ENCODE measurements around the gene ADAMTSL2. TPM values are rescaled to one million over a fixed set of nuclear protein-coding genes. Genes with fewer than 3 reads are reported as not detected.

The ADAMTSL2 gene
- total and polyA plus RNA-seq, 7 experiments from 2014 or later, result 0.16 to 2.7 (median 0.71) TPM; not detected in 1

DNA sequence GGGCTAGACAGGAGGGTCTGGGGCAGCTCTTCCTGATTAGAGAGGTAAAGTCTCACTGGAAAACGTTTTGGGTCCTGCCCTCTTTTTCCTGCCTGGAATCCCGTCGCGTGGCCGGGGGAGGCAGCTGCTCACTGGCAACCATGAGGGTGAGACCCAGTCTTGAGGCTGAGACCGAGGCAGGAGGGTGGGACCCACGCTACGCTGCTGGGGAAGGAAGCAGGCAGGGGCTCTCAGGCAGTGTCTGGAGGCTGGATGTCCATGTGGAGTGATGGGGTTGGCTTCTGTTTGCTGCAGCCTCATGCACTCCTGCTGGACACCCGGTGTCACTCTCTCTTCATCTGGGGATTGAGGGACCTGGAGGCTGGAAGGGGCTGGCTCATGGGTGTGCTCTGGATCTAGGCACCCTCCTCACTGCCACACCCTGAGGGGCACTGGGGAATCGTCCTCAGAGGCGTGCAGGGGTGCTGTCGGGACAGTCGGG is 44.3 kb upstream of the ADAMTSL2 start:
- Mint-ChIP-seq H3K4me1 (peaks cover 0 to 7% (median 6%) of the 10 kb centered on the region in 7 donors), H3K4me3 (no peak overlapping the region), H3K27me3 (no peaks in the 10 kb centered on the region), H3K9me3 (no peaks in the 10 kb centered on the region), H3K36me3 (no peaks in the 10 kb centered on the region), H3K27ac (no peak overlapping the region)
- ChIA-PET CTCF (interaction anchor here (0.6 kb wide), 1 partner anchor 205 kb away, joined by 4 read pairs; no protein-coding TSS in a partner anchor), POLR2A (no interaction called here)
- intact Hi-C loops (cut with micrococcal nuclease), result no loop called here
- no peak for ATAC-seq
- no peaks in the 10 kb centered on the region for H3K9me3 ChIP-seq (ENCODE audit: control insufficient read depth in 2 of 3, low read length in 3 of 3)
- no peak for DNase-seq
- H3K27ac ChIP-seq (ENCODE audit: low read depth, low read length), result no peak overlapping the region
- H3K4me1 ChIP-seq (ENCODE audit: control insufficient read depth in 2 of 2, insufficient read depth in 2 of 2, low read length in 2 of 2), result peaks cover 3 to 5% of the 10 kb centered on the region in 2 donors
- no peaks in the 10 kb centered on the region for H3K36me3 ChIP-seq (ENCODE audit: control insufficient read depth in 2 of 3, insufficient read depth in 3 of 3, low read length in 3 of 3)
- no peak overlapping the region for H3K4me3 ChIP-seq (ENCODE audit: low read length)
- H3K27me3 ChIP-seq (ENCODE audit: control insufficient read depth in 2 of 2, insufficient read depth in 2 of 2, low read length in 2 of 2), result no peaks in the 10 kb centered on the region

DNA sequence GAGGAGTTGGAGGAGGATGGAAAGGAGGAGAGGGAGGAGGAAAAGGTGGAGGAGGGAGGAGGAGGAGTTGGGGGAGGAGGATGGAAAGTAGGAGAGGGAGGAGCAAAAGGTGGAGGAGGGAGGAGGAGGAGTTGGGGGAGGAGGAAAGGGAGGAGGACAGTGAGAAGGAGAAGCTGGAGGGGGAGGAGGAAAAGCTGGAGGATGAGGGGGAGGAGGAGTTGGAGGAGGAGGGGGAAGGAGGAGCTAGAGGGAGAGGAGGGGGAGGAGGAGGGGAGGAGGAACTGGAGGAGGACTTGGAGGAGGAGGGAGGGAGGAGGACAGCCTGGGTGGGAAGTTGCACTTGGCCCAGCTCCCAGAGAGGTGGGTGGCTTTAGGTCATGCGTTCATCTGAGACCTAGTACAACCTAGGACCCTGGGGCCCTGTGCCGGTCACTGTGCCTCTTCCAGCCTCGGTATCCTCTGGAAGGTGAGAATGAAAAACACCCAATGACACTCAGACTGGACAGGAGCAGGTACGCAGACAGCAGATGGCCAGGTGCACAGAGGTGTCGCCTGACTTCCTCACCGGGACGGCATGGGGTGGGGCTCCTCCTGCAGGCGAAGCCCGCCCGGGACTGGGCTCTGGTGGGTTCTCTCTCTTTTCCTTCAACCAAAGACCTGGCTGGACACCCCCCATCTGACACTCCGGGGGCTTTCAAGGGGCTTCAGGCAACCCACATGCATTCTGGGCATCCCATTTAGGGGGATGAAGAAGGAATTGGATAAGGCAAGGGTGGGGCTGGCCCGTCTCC is 43.4 kb upstream of the ADAMTSL2 start:
- CTCF ChIA-PET, result interaction anchor here (0.6 kb wide), 1 partner anchor 205 kb away, joined by 4 read pairs; no protein-coding TSS in a partner anchor
- DNase-seq, result no peak
- H3K9me3 Mint-ChIP-seq, result no peaks in the 10 kb centered on the region
- no peak for ATAC-seq
- no peaks in the 10 kb centered on the region for H3K27me3 ChIP-seq (ENCODE audit: control insufficient read depth in 2 of 2, insufficient read depth in 2 of 2, low read length in 2 of 2)
- no peak overlapping the region for H3K4me3 ChIP-seq (ENCODE audit: low read length)
- H3K27ac ChIP-seq (ENCODE audit: low read depth, low read length), result no peak overlapping the region
- H3K27me3 Mint-ChIP-seq, result no peaks in the 10 kb centered on the region
- no peaks in the 10 kb centered on the region for H3K36me3 ChIP-seq (ENCODE audit: control insufficient read depth in 2 of 3, insufficient read depth in 3 of 3, low read length in 3 of 3)
- H3K4me3 Mint-ChIP-seq, result no peak overlapping the region
- intact Hi-C loops (cut with micrococcal nuclease), result no loop called here
- POLR2A ChIA-PET, result no interaction called here
- peaks cover 0 to 6% (median 4%) of the 10 kb centered on the region in 7 donors for H3K4me1 Mint-ChIP-seq
- H3K27ac Mint-ChIP-seq, result no peak overlapping the region
- H3K9me3 ChIP-seq (ENCODE audit: control insufficient read depth in 2 of 3, low read length in 3 of 3), result no peaks in the 10 kb centered on the region
- H3K36me3 Mint-ChIP-seq, result no peaks in the 10 kb centered on the region
- H3K4me1 ChIP-seq (ENCODE audit: control insufficient read depth in 2 of 2, insufficient read depth in 2 of 2, low read length in 2 of 2), result peaks cover 2 to 3% of the 10 kb centered on the region in 2 donors

GRCh38 chr9:133491656-133491925 is 42.9 kb upstream of the ADAMTSL2 start:
- H3K27ac ChIP-seq (ENCODE audit: low read depth, low read length), result no peak overlapping the region
- Mint-ChIP-seq H3K4me3 (no peak overlapping the region), H3K27ac (no peak overlapping the region), H3K36me3 (no peaks in the 10 kb centered on the region), H3K4me1 (peaks cover 0 to under 1% (median 0%) of the 10 kb centered on the region in 7 donors), H3K9me3 (no peaks in the 10 kb centered on the region), H3K27me3 (no peaks in the 10 kb centered on the region)
- ATAC-seq (no peak), DNase-seq (no peak)
- no peaks in the 10 kb centered on the region for H3K4me1 ChIP-seq (ENCODE audit: control insufficient read depth in 2 of 2, insufficient read depth in 2 of 2, low read length in 2 of 2)
- POLR2A ChIA-PET, result no interaction called here
- intact Hi-C loops (cut with micrococcal nuclease), result no loop called here
- H3K4me3 ChIP-seq (ENCODE audit: low read length), result no peak overlapping the region
- no peaks in the 10 kb centered on the region for H3K9me3 ChIP-seq (ENCODE audit: control insufficient read depth in 2 of 3, low read length in 3 of 3)
- no peaks in the 10 kb centered on the region for H3K36me3 ChIP-seq (ENCODE audit: control insufficient read depth in 2 of 3, insufficient read depth in 3 of 3, low read length in 3 of 3)
- CTCF ChIA-PET, result no interaction called here
- H3K27me3 ChIP-seq (ENCODE audit: control insufficient read depth in 2 of 2, insufficient read depth in 2 of 2, low read length in 2 of 2), result no peaks in the 10 kb centered on the region

GRCh38 chr9:133492061-133493021 is 42.2 kb upstream of the ADAMTSL2 start:
- no peaks in the 10 kb centered on the region for H3K27me3 ChIP-seq (ENCODE audit: control insufficient read depth in 2 of 2, insufficient read depth in 2 of 2, low read length in 2 of 2)
- Mint-ChIP-seq H3K27ac (no peak overlapping the region), H3K27me3 (no peaks in the 10 kb centered on the region), H3K4me1 (no peaks in the 10 kb centered on the region), H3K36me3 (no peaks in the 10 kb centered on the region), H3K9me3 (no peaks in the 10 kb centered on the region), H3K4me3 (no peak overlapping the region)
- no peak overlapping the region for H3K4me3 ChIP-seq (ENCODE audit: low read length)
- no peaks in the 10 kb centered on the region for H3K36me3 ChIP-seq (ENCODE audit: control insufficient read depth in 2 of 3, insufficient read depth in 3 of 3, low read length in 3 of 3)
- ChIA-PET CTCF (no interaction called here), POLR2A (no interaction called here)
- intact Hi-C loops (cut with micrococcal nuclease), result no loop called here
- no peak overlapping the region for H3K27ac ChIP-seq (ENCODE audit: low read depth, low read length)
- ATAC-seq, result no peak
- no peaks in the 10 kb centered on the region for H3K4me1 ChIP-seq (ENCODE audit: control insufficient read depth in 2 of 2, insufficient read depth in 2 of 2, low read length in 2 of 2)
- no peaks in the 10 kb centered on the region for H3K9me3 ChIP-seq (ENCODE audit: control insufficient read depth in 2 of 3, low read length in 3 of 3)
- no peak for DNase-seq

DNA sequence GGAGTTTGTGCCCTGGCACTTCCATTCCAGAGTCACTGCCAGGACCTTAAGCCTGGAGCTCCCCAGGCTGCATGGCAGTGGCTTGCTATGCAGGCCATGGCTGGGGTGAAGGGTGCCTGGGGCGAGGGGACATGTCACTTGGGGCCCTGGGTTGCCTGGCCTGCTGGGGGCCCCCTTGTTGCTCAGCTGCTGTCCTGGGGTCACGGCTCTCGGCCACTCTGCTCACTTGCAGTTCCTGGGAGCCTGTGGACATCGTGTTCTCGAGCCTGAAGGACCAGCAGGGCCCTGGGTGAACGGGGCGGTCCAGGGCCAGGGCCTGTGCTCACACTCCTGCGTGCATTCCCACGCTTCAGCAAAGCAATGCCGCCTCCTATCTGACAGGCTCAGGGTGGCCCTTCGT is 41.1 kb upstream of the ADAMTSL2 start:
- Mint-ChIP-seq H3K27ac (no peak overlapping the region), H3K4me3 (no peak overlapping the region), H3K9me3 (peaks cover 0 to 2% (median 0%) of the 10 kb centered on the region in 11 donors), H3K36me3 (no peaks in the 10 kb centered on the region), H3K27me3 (peaks cover 0 to 4% (median 0%) of the 10 kb centered on the region in 5 donors), H3K4me1 (no peaks in the 10 kb centered on the region)
- ChIA-PET POLR2A (no interaction called here), CTCF (no interaction called here)
- no peak overlapping the region for H3K4me3 ChIP-seq (ENCODE audit: low read length)
- ATAC-seq (no peak), DNase-seq (no peak)
- no peaks in the 10 kb centered on the region for H3K9me3 ChIP-seq (ENCODE audit: control insufficient read depth in 2 of 3, low read length in 3 of 3)
- no peak overlapping the region for H3K27ac ChIP-seq (ENCODE audit: low read depth, low read length)
- no peaks in the 10 kb centered on the region for H3K27me3 ChIP-seq (ENCODE audit: control insufficient read depth in 2 of 2, insufficient read depth in 2 of 2, low read length in 2 of 2)
- H3K4me1 ChIP-seq (ENCODE audit: control insufficient read depth in 2 of 2, insufficient read depth in 2 of 2, low read length in 2 of 2), result no peaks in the 10 kb centered on the region
- H3K36me3 ChIP-seq (ENCODE audit: control insufficient read depth in 2 of 3, insufficient read depth in 3 of 3, low read length in 3 of 3), result no peaks in the 10 kb centered on the region
- intact Hi-C loops (cut with micrococcal nuclease), result no loop called here

DNA sequence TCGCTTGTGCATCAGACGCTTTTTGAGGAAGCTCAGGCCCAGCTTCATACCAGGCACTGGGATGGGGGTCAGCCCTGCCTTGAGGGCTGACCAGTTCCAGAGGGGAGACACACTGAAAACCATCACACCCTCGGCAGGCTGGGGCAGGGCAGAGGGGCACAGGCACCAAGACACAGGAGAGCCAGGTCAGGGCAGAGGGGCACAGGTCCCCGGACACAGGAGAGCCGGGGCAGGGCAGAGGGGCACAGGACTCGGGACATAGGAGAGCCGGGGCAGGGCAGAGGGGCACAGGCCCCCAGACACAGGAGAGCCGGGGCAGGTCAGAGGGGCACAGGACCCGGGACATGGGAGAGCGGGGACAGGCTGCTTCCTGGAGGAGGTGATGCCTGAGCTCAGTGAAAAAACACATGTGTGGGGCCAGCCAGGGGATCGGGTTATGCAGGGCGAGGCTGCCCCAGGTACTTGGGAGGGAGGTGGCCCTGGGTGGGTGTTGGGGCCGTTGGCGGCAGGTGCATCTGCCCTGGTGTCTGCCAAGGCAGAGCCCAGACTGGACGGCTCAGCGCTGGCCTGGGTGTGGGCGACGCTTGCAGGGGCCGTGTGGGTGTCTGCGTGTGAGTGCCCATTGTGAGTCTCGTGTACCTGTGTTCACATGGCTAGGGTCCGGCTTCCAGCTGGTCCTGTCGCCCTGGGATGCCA is 40.5 kb upstream of the ADAMTSL2 start:
- ATAC-seq, result no peak

More for the DNA sequence above, 40.5 kb upstream of the ADAMTSL2 start:
- no peak overlapping the region for H3K4me3 Mint-ChIP-seq
- H3K27me3 Mint-ChIP-seq, result peaks cover 0 to 6% (median 0%) of the 10 kb centered on the region in 5 donors
- H3K27me3 ChIP-seq (ENCODE audit: control insufficient read depth in 2 of 2, insufficient read depth in 2 of 2, low read length in 2 of 2), result no peaks in the 10 kb centered on the region
- H3K4me1 ChIP-seq (ENCODE audit: control insufficient read depth in 2 of 2, insufficient read depth in 2 of 2, low read length in 2 of 2), result no peaks in the 10 kb centered on the region
- H3K4me3 ChIP-seq (ENCODE audit: low read length), result no peak overlapping the region
- H3K4me1 Mint-ChIP-seq, result no peaks in the 10 kb centered on the region
- intact Hi-C loops (cut with micrococcal nuclease), result no loop called here
- no peaks in the 10 kb centered on the region for H3K9me3 ChIP-seq (ENCODE audit: control insufficient read depth in 2 of 3, low read length in 3 of 3)
- ChIA-PET POLR2A (no interaction called here), CTCF (interaction anchor here (0.6 kb wide), 1 partner anchor 330 kb away, joined by 3 read pairs; no protein-coding TSS in a partner anchor)
- no peak overlapping the region for H3K27ac ChIP-seq (ENCODE audit: low read depth, low read length)
- H3K9me3 Mint-ChIP-seq, result peaks cover 0 to 4% (median 0%) of the 10 kb centered on the region in 11 donors
- no peaks in the 10 kb centered on the region for H3K36me3 Mint-ChIP-seq
- H3K27ac Mint-ChIP-seq, result no peak overlapping the region
- H3K36me3 ChIP-seq (ENCODE audit: control insufficient read depth in 2 of 3, insufficient read depth in 3 of 3, low read length in 3 of 3), result no peaks in the 10 kb centered on the region
- no peak for DNase-seq

Data from naive thymus-derived CD4-positive, alpha-beta T cell (primary cell).